ENCODE measurements around the gene ANKH. TPM values are rescaled to one million over a fixed set of nuclear protein-coding genes. Genes with fewer than 3 reads are reported as not detected.

The ANKH gene
- total RNA-seq, 1 experiment from 2014 or later: 65.2 TPM

DNA sequence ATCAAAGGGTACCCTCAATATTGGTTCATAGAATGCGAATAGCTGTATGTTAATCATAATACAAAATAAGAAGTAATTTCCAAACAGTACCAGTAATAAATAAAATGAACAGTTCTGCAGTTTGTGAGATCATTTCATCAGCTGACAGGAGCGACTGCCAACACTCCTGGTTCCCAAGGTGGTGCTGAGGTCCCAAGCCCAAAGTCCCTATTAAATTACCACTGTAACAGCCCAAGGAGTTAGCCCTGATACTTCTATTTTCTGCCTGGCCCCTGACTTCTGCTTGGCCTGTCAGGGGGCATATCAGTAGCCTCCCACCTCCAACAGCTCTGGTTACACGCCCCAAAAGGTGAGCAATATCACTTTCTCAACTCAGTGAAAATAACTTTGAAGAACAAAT lies 47.1 kb downstream of the ANKH start:
- TF ChIP-seq SRF (IDR thresholded peaks at IDR 0.05; ENCODE audit: low read depth) (no peak), CBX3 (IDR thresholded peaks at IDR 0.05; ENCODE audit: low read depth) (no peak), YY1 (IDR thresholded peaks at IDR 0.05; ENCODE audit: extremely low read depth, insufficient replicate concordance, low read depth, low read length) (no peak), POLR2AphosphoS5 (IDR thresholded peaks at IDR 0.05; ENCODE audit: low read depth, low read length) (no peak), EGR1 (IDR thresholded peaks at IDR 0.05; ENCODE audit: low read depth) (no peak), TCF7L2 (IDR thresholded peaks at IDR 0.05; ENCODE audit: borderline replicate concordance, extremely low read depth, insufficient read depth, insufficient read length) (no peak), EZH2 (IDR thresholded peaks at IDR 0.05) (no peak), JUND (IDR thresholded peaks at IDR 0.05) (no peak), FOSL1 (IDR thresholded peaks at IDR 0.05; ENCODE audit: low read depth) (no peak), ELF1 (IDR thresholded peaks at IDR 0.05; ENCODE audit: borderline replicate concordance, low read depth) (no peak), CEBPB (IDR thresholded peaks at IDR 0.05; ENCODE audit: low read depth) (no peak), POLR2A (IDR thresholded peaks at IDR 0.05; ENCODE audit: borderline replicate concordance, extremely low read depth, insufficient read depth, insufficient read length) (no peak), SIN3A (IDR thresholded peaks at IDR 0.05; ENCODE audit: low read depth) (no peak), ZFX (IDR thresholded peaks at IDR 0.05) (no peak), ZNF274 (IDR thresholded peaks at IDR 0.05; ENCODE audit: low read depth, low read length) (no peak), RAD21 (IDR thresholded peaks at IDR 0.05; ENCODE audit: low read depth) (no peak)
- TF ChIP-seq, protein P1, sequence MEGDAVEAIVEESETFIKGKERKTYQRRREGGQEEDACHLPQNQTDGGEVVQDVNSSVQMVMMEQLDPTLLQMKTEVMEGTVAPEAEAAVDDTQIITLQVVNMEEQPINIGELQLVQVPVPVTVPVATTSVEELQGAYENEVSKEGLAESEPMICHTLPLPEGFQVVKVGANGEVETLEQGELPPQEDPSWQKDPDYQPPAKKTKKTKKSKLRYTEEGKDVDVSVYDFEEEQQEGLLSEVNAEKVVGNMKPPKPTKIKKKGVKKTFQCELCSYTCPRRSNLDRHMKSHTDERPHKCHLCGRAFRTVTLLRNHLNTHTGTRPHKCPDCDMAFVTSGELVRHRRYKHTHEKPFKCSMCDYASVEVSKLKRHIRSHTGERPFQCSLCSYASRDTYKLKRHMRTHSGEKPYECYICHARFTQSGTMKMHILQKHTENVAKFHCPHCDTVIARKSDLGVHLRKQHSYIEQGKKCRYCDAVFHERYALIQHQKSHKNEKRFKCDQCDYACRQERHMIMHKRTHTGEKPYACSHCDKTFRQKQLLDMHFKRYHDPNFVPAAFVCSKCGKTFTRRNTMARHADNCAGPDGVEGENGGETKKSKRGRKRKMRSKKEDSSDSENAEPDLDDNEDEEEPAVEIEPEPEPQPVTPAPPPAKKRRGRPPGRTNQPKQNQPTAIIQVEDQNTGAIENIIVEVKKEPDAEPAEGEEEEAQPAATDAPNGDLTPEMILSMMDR (IDR thresholded peaks at IDR 0.05 in 2 of 3, conservative IDR thresholded peaks at IDR 0.05 in 1 of 3; ENCODE audit: borderline replicate concordance in 1 of 3, insufficient read depth in 1 of 3, low read depth in 2 of 3, low read length in 2 of 3): no peak
- TF ChIP-seq, protein P2, sequence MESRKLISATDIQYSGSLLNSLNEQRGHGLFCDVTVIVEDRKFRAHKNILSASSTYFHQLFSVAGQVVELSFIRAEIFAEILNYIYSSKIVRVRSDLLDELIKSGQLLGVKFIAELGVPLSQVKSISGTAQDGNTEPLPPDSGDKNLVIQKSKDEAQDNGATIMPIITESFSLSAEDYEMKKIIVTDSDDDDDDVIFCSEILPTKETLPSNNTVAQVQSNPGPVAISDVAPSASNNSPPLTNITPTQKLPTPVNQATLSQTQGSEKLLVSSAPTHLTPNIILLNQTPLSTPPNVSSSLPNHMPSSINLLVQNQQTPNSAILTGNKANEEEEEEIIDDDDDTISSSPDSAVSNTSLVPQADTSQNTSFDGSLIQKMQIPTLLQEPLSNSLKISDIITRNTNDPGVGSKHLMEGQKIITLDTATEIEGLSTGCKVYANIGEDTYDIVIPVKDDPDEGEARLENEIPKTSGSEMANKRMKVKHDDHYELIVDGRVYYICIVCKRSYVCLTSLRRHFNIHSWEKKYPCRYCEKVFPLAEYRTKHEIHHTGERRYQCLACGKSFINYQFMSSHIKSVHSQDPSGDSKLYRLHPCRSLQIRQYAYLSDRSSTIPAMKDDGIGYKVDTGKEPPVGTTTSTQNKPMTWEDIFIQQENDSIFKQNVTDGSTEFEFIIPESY (IDR thresholded peaks at IDR 0.05; ENCODE audit: extremely low read depth, insufficient replicate concordance, low read length): no peak
- no TSS peak for BruUV-seq (replicated peaks)
- H3K9ac ChIP-seq (ENCODE audit: low read length): no peak overlapping the region

More for the DNA sequence above, 47.1 kb downstream of the ANKH start:
- ChIA-PET POLR2A (no interaction called here), RAD21 (ENCODE audit: low non-redundant PET in 1 of 2, low total read pairs in 2 of 2, uncharacterized antibody in 2 of 2, unreplicated experiment in 2 of 2) (no interaction called here), CTCF (no interaction called here)
- no peaks in the 10 kb centered on the region for H3K9me2 ChIP-seq (ENCODE audit: insufficient read depth)
- peaks cover 0 to 11% of the 10 kb centered on the region in 2 experiments; a peak in 3 of 4 replicates for H3K4me1 ChIP-seq (ENCODE audit: control insufficient read depth in 1 of 2, insufficient read depth in 2 of 2, low read length in 2 of 2)
- no peak overlapping the region for H3K4me3 ChIP-seq (replicated peaks in 1 of 2; ENCODE audit: low read depth in 1 of 2, low read length in 2 of 2)
- H3K36me3 ChIP-seq (ENCODE audit: control insufficient read depth in 1 of 2, insufficient read depth in 2 of 2, low read length in 2 of 2): no peaks in the 10 kb centered on the region
- H4K20me1 ChIP-seq (ENCODE audit: insufficient read depth): no peaks in the 10 kb centered on the region
- no peak overlapping the region for H3K27ac ChIP-seq (ENCODE audit: low read depth, low read length)
- peaks cover 3% of the 10 kb centered on the region; the same call in 1 of the 2 replicates for H3K79me2 ChIP-seq (ENCODE audit: insufficient read depth, low read length)
- no peak for DNase-seq (ENCODE audit: low read depth, low spot score)
- no peak overlapping the region for H2AFZ ChIP-seq (ENCODE audit: low read depth, low read length, poor library complexity, severe bottlenecking)
- H3K4me2 ChIP-seq (ENCODE audit: low read length): no peak overlapping the region
- no peaks in the 10 kb centered on the region for H3K9me3 ChIP-seq (ENCODE audit: control insufficient read depth in 1 of 2, insufficient read depth in 1 of 2, low read depth in 1 of 2, low read length in 2 of 2)
- intact Hi-C loops (cut with micrococcal nuclease): no loop called here
- no peaks in the 10 kb centered on the region for H3K27me3 ChIP-seq (ENCODE audit: insufficient read depth, low read length)
- ATAC-seq: no peak
